ENCODE measurements around the gene SDK1. TPM values are rescaled to one million over a fixed set of nuclear protein-coding genes. Genes with fewer than 3 reads are reported as not detected.

Gene SDK1
- total and polyA plus RNA-seq, 2 experiments from 2014 or later, result not detected

DNA sequence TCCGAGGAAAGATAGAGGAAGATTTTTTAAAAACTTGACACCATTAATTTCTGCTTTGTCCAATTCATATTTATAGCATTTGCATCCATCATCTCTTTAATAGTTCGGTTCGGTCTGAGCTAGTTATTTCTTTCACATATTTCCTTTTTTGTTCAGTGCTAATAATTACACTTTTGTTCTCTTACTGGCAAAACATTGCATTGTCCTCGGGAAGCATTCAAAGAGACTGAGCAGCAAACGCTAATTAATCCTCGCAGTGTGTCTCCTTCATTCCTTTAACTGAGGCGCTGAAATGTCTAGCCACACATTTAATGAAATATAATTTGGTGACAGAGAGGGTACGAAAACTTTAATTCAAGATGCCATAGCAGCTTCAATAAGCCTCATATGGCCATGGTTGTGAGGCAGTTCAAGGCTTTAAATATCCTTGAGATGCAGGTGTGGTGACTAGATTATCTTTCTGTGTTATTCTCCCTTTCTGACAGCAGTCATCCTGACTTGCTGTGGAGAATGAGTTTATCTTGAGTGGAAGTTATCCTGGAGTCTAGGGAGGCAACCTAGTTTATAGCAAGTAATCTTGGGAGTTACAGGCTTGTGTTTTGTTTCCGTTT is 431.4 kb downstream of the SDK1 start:
- DNase-seq, result no peak
- Histone ChIP-seq H3K9ac (no peak overlapping the region), H4K20me1 (ENCODE audit: insufficient read depth) (no peaks in the 10 kb centered on the region), H3K27ac (no peak overlapping the region), H3K79me2 (ENCODE audit: insufficient read depth) (no peaks in the 10 kb centered on the region), H3K4me1 (ENCODE audit: insufficient read depth) (no peaks in the 10 kb centered on the region), H3K9me3 (ENCODE audit: low read depth) (no peaks in the 10 kb centered on the region), H3K36me3 (ENCODE audit: low read depth) (no peaks in the 10 kb centered on the region), H3K27me3 (replicated peaks; ENCODE audit: insufficient read depth) (no peaks in the 10 kb centered on the region), H3K4me3 (no peak overlapping the region), H3K9me2 (ENCODE audit: insufficient read depth) (no peaks in the 10 kb centered on the region), H3F3A (ENCODE audit: insufficient read depth) (no peaks in the 10 kb centered on the region), H2AFZ (no peak overlapping the region), H3K4me2 (ENCODE audit: unreplicated experiment) (no peak overlapping the region)
- 56% methylated on average over 9 of the region's 9 CpGs for WGBS, 2 experiments (ENCODE audit: low coverage in 1 of 2, low lambda C conversion rate in 2 of 2, missing lambda C conversion rate in 2 of 2)
- in situ Hi-C loops (cut with MboI), result no loop called here
- TF ChIP-seq EZH2phosphoT487 (IDR thresholded peaks at IDR 0.05; ENCODE audit: insufficient read depth, low read depth), result no peak
- no peak for TF ChIP-seq EZH2 (IDR thresholded peaks at IDR 0.05; ENCODE audit: insufficient read depth, poor library complexity, severe bottlenecking)

DNA sequence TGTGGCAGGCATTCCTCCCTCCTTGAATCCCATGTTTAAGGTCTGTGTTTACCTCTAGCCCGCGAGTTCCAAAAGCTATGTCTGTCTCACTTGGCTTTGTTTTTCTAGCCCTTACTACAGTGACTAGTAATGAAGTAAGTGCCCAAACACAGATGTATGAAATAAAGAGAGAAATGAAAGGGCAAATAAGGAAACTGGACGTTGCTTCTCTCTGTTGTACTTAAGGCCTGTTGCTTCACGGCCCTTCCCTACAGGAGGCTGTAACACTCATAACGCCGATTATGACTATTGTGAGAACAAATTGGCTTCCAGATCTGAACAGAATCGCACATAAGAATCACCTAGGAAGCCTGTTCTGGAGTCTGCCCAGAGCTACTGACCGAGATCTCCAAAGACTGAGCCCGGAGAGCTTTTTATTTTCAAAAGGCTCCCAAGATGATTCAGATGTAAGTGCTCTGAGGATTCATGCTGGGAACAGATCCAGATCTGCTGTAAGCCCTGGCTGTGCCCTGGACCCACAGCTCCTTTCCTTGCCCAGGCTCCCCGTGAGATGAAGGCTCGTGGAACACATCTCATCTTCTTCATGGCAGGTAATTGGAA is 432.6 kb downstream of the SDK1 start:
- H3K9me3 ChIP-seq (ENCODE audit: low read depth), result no peaks in the 10 kb centered on the region
- H3K27ac ChIP-seq, result no peak overlapping the region
- H3K4me3 ChIP-seq, result no peak overlapping the region
- no peaks in the 10 kb centered on the region for H3K4me1 ChIP-seq (ENCODE audit: insufficient read depth)
- no peak overlapping the region for H2AFZ ChIP-seq
- no peak overlapping the region for H3K4me2 ChIP-seq (ENCODE audit: unreplicated experiment)
- no peaks in the 10 kb centered on the region for H3K79me2 ChIP-seq (ENCODE audit: insufficient read depth)
- in situ Hi-C loops (cut with MboI), result no loop called here
- TF ChIP-seq EZH2 (IDR thresholded peaks at IDR 0.05; ENCODE audit: insufficient read depth, poor library complexity, severe bottlenecking), result no peak
- no peak for TF ChIP-seq EZH2phosphoT487 (IDR thresholded peaks at IDR 0.05; ENCODE audit: insufficient read depth, low read depth)
- no peaks in the 10 kb centered on the region for H3K27me3 ChIP-seq (replicated peaks; ENCODE audit: insufficient read depth)
- no peak for DNase-seq
- 3 to 6% methylated on average over 11 of the region's 11 CpGs for WGBS, 2 experiments (ENCODE audit: low coverage in 1 of 2, low lambda C conversion rate in 2 of 2, missing lambda C conversion rate in 2 of 2)
- H3F3A ChIP-seq (ENCODE audit: insufficient read depth), result no peaks in the 10 kb centered on the region
- no peak overlapping the region for H3K9ac ChIP-seq
- H3K36me3 ChIP-seq (ENCODE audit: low read depth), result no peaks in the 10 kb centered on the region
- H3K9me2 ChIP-seq (ENCODE audit: insufficient read depth), result no peaks in the 10 kb centered on the region
- no peaks in the 10 kb centered on the region for H4K20me1 ChIP-seq (ENCODE audit: insufficient read depth)

GRCh38 chr7:3738964-3739363 is 437.9 kb downstream of the SDK1 start:
- Histone ChIP-seq H3F3A (ENCODE audit: insufficient read depth) (no peaks in the 10 kb centered on the region), H3K27me3 (replicated peaks; ENCODE audit: insufficient read depth) (no peaks in the 10 kb centered on the region), H3K36me3 (ENCODE audit: low read depth) (no peaks in the 10 kb centered on the region), H2AFZ (no peak overlapping the region), H3K4me3 (no peak overlapping the region), H3K9ac (no peak overlapping the region), H3K9me2 (ENCODE audit: insufficient read depth) (no peaks in the 10 kb centered on the region), H3K79me2 (ENCODE audit: insufficient read depth) (no peaks in the 10 kb centered on the region), H3K4me1 (ENCODE audit: insufficient read depth) (no peaks in the 10 kb centered on the region), H3K27ac (no peak overlapping the region), H3K4me2 (ENCODE audit: unreplicated experiment) (no peak overlapping the region), H3K9me3 (ENCODE audit: low read depth) (peaks cover 4% of the 10 kb centered on the region), H4K20me1 (ENCODE audit: insufficient read depth) (no peaks in the 10 kb centered on the region)
- in situ Hi-C loops (cut with MboI), result no loop called here
- TF ChIP-seq EZH2phosphoT487 (IDR thresholded peaks at IDR 0.05; ENCODE audit: insufficient read depth, low read depth) (no peak), EZH2 (IDR thresholded peaks at IDR 0.05; ENCODE audit: insufficient read depth, poor library complexity, severe bottlenecking) (no peak)
- DNase-seq, result no peak
- WGBS, 2 experiments (ENCODE audit: low coverage in 1 of 2, low lambda C conversion rate in 2 of 2, missing lambda C conversion rate in 2 of 2), result 19 to 34% methylated on average over 1 of the region's 1 CpG

- Histone ChIP-seq H3F3A (ENCODE audit: insufficient read depth) (no peaks in the 10 kb centered on the region), H3K9me3 (ENCODE audit: low read depth) (peaks cover 4% of the 10 kb centered on the region), H3K27ac (no peak overlapping the region), H3K4me2 (ENCODE audit: unreplicated experiment) (no peak overlapping the region), H4K20me1 (ENCODE audit: insufficient read depth) (no peaks in the 10 kb centered on the region), H3K9ac (no peak overlapping the region), H3K79me2 (ENCODE audit: insufficient read depth) (no peaks in the 10 kb centered on the region), H3K27me3 (replicated peaks; ENCODE audit: insufficient read depth) (no peaks in the 10 kb centered on the region), H3K9me2 (ENCODE audit: insufficient read depth) (no peaks in the 10 kb centered on the region), H2AFZ (no peak overlapping the region), H3K4me3 (no peak overlapping the region), H3K36me3 (ENCODE audit: low read depth) (no peaks in the 10 kb centered on the region), H3K4me1 (ENCODE audit: insufficient read depth) (no peaks in the 10 kb centered on the region)
- in situ Hi-C loops (cut with MboI), result no loop called here
- no peak for TF ChIP-seq EZH2phosphoT487 (IDR thresholded peaks at IDR 0.05; ENCODE audit: insufficient read depth, low read depth)
- no peak for TF ChIP-seq EZH2 (IDR thresholded peaks at IDR 0.05; ENCODE audit: insufficient read depth, poor library complexity, severe bottlenecking)
- WGBS, 2 experiments (ENCODE audit: low coverage in 1 of 2, low lambda C conversion rate in 2 of 2, missing lambda C conversion rate in 2 of 2), result 85 to 88% methylated on average over 2 of the region's 2 CpGs
- DNase-seq, result no peak
Observed at GRCh38 chr7:3739983-3740382, 438.9 kb downstream of the SDK1 start.

Data from GM23248 (cell line).